ENCODE measurements around the gene LARGE2.

Gene LARGE2

DNA sequence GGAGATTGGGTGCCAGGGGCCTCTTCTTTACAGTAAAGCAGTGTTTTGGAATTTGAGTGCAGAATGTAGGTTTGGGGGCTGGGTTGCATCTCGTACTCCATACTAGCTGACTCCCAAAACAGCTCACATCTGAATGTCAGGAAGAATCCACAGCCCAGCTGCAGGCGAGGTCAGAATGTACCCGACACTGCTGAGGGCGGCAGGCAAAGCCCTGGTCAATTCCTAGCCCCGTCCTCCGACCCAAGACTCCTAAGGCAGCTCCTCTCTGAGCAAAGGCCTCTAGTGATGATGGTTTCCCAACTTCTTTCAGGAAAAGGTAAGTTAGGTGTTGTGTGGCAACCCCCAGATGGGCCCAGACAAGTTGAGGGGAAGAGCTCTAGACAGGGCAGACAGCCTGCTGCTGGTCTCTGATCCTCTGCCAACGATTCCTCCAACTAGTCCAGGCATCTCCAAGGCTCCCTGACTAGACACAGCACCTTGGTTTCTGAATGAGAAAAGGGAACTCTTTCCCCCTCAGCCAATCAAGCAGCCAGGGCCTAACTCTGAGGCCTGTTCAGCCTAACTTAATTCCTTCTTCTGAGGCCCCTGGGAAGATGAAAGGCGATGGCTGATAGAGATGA is 8.6 kb downstream of the LARGE2 start:
- no peak for DNase-seq

DNA sequence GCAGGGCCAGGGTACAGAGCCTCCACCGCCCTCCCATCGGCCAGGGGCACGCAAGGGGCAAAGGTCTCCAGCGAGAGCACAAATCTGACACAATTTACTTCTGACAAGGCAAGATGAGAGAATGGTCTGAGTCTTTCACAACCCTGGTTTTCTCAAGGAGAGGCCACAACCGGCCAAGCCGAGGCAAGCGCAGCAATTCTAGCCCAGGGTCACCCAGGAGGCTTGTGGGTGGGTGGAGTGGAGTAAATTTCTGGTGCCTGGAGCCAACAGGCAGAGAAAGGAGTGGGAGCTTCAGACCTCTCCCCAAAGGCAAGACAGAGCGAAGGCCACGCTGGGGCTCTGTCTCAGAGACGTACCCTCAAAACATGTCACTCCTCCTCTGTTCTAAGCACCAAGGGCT is 9.3 kb downstream of the LARGE2 start:
- DNase-seq: no peak

DNA sequence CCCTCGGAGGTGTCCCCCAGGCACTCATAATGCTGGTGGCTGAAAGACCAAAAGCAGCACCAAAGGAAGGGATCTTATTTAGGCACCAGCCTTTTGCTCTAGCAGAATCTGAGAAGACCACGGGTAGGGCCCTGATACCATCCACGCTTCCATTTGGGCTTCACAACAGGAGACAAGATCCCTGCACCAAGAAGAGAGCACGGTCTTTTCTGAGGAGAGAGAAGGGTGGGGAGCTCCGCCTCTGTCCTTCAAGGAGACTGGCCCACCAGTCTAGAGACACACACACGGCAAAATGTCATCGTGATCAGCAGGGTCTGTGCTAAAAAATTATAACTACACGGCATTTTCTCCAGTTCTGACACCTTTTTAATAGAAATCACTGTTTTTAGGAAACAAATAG is 9.8 kb downstream of the LARGE2 start:
- no peak for DNase-seq

DNA sequence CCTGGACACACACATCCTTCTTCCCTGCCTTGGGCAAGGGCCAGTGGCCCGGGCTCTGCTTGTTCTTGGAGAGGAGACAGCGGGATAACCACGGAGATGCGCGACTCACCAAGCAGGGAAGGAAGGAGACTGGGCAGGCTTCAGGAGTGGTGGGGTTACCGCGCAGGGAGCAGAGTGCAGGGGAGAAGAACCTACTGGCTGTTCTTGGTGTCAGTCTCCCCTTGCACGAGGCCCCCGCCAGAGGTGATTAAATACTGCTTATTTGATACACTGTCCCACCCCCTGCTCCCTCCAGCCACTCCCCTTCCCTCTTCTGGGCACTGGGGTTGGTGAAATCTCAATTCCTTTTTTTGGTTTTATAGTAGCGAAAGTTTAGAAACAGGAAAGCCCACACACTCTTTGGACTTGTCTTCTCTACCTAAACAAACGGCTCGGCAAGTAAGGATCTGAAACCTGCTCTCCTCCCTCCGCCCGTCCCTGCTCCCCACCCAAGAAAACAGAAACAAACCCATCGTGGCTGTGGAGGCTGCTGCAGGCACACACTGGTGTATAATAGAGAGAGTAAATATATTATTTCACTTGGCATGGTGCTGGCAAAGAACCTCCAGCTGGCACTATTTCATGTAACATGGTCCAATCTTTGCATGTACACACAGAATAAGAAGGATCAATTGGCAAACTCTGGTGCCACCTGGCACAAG is 10.8 kb downstream of the LARGE2 start:
- DNase-seq: peak in 1 of 2 experiments; percentile 44

DNA sequence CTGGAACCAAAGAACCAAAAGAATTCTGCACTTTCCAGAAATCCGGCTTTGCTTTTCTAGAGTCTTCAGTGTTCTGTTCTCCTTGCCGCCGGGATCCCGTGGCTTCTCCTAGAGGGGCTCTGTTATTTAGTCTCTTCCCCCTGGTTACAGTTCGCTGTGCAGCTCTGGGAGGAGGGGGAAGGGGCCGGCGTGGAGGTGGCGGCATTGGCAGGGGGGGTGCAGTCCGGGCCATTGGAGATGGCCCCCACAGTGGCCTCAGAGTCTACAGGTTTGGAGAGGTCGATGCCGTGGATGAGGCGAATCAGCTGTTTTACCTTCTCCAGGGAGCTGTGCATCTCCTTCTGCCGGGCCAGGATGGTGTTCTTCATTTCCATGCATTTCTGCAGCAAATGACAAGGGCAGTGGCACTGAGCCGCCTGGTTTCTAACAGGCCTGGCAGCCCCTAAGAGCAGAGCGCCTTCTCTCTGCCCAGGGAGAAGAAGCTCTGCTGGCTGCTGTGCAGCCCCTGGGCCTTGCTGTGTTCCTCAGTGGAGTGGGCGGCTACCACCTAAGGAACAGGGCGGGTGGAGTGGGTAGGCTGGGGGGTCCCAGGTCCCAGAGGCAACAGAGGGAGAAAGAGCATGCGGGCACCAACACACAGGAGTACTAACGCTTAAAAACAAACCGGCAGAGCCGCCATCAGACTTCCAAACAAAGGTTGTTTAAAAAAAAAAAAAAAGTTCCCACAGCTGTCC is 11.6 kb downstream of the LARGE2 start:
- DNase-seq: no peak

DNA sequence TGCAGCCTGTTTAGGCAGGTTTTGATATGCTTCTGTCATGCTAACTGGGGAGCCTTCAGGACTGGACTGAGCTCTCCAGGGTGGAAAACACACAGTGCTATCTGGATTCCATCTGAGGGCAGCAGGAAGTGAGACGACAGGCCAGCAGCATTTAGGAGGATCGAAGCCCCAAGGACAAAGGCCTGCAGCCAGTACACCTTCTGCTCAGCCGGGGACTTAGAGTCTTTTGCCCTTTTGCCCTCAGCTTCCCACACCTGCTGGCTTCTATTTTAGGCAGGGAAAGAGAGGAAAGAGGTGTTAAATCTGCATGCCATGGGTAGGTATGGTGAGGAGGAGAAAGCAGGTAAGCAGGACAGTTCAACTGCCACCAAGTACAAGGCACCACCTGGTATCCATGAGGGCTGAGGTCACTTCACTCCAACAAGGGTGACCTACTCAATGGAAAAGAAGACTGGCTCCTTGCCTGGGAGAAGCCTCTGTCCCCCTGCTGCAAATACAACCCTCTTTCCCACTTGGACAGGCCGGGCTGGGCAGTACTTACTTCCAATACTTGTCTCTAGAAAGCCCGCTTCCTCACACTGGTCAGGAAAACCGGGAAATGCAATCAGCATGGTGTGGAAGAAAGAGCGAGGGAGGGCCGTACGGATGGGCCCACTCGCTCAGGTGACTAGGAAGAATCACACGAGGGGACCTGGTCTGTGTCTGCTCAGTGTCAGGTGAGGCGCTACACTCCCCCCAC is 12.3 kb downstream of the LARGE2 start:
- DNase-seq: no peak

DNA sequence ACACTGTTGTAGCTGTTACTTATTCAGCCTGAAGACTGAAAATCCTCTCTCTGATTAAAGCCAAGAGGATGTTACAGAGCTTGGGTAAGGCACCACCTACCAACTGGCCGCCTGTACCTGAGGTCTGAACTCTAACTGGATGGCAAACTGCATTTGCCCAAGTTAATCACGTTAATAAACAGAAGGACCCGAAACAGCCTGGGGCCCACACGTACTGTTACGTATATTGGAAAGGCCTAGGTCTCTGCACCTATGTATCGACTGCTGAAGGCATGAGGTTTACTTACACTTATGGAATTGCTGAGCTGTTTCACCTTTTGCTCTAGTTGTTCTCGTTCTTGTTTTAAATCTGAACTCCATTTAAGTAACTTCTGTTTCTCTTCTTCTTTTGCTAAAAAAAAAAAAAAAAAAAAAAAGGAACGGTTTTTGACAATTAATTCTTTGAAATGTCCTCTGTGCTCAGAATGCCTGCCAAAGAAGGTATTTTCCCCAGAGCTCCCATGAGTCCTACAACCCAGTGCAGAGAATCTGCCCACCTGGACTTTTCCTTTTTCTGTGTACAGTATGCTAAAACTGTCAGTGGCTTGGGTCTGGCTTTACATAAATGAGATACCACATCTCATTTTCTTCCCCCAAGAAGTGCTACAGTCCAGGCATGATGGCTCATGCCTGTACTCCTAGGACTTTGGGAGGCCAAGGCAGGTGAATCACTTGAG is 13.1 kb downstream of the LARGE2 start:
- no peak for DNase-seq

DNA sequence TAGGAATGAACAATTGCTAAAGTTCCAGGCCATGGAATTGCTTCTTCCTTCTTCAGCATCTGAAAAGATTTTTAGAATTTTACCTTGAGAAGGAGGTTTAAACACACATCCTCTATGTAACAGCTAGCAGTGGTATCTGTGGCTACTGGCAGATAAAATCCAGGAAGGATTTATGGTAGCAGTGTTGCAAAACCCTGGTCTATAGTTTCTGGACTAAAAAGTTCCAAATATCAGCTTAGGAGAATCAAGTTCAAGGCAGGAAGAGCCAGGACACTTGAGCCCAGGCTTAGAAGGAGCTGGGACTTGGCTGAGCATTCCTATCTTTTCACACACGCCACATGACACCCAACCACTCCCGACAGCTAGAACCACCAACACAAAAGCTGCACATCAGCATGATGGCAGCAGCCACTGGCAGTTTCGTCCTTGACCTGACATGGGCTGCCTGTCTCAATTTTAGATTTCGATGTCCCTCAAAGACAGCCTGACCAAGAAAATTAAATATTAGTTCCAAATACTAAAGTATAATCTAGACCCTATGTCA is 14.1 kb downstream of the LARGE2 start:
- no peak for DNase-seq

DNA sequence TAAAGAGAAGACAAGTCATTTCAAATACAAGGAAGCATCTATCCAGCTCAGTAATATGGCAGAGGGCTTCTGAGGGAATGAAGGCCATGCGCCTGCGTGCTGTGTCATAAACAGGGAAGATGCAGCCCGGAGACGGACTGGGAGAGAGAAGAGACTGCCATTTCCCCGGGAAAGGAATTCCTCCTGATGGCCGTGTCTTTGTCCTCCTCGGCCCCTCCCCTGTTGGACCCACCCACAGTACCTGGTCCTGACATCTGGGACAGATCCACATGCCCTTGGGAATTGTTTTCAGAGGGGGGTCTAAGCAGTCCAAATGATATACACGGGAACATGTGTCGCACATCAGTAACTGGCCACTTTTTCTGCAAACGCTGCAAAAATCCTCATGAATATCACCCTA is 15.5 kb downstream of the LARGE2 start:
- no peak for DNase-seq

DNA sequence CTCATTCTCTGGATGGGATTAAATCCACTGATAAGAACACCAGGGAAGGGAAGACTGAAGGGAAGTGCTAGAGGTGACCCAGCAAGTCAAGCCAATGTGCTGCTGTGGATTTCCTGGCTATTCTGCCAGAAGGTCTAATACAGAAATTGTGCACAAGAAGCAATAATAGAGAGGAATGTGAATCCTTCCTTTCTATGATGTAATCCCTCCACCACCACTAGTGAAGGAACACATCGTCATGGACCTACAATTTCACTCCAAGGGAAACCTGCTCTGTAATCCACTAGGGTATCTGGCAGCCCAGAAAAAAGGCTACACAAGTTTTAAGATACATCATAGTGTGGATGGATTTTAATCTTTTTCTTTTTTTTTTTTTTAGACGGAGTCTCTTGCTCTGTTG is 17.4 kb downstream of the LARGE2 start:
- DNase-seq: no peak

DNA sequence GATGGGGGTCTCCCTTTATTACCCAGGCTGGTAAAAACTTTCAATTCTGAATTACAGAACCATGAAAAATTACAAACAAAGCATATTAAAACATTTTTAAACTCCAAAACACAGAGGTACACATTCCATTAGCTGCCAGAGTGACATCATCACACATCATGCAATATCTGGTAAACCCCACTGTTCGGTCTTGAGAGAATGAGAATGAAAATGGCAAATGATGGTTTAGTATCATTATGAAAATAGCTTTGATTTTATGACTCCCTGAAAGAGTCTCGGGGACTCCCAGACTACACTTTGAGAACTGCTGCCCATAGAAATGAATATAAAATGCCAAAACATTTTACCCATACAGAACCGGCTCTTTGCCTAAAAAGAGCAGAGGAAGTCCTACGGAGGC is 18.8 kb downstream of the LARGE2 start:
- no peak for DNase-seq

DNA sequence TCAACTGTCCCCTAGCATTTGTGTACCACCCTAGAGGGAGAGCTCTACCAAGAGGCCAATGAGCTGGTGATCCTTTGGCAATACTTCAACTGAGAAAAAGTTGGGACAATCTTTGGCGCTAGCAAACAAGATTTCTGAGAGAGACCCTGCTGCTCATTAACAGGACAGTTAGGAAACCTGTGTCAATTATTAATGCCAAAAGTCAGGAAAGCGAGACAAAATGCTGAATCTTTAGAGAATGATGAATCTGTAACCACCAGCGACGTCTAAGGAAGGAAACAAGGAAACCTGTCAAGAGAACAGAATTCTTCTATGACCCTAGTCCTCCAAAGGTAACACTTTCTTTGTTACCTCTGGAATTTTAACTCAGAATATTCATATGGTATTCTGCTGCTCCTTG is 19.9 kb downstream of the LARGE2 start:
- no peak for DNase-seq

DNA sequence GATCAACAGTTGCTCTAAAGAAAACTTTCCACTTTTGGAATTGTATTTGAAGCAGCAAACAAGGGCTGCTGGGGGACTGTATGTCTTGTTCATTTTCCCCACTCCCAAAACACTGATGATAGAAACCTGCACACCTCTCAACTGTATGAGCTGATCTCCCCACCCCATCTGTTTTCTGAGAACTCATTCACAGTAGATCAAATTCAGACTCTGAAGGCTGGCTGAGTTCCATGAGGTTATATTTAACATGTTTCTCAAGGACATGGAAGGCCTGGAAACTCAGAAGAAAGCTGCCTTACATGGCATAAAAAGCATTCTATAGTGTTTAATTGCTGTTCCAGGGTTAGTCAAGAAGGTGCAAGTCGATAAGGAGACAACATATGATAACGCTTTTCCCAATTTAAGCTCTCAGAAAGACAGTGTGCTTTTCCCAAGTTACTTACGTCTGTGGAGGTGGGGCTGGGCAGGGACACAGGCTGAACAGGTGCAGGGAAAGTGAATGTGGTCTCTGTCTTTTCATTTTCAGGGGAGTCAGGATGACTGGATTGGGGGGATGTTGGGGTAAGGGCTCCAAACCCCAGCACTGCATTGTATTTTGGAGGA is 23.0 kb downstream of the LARGE2 start:
- DNase-seq: no peak

DNA sequence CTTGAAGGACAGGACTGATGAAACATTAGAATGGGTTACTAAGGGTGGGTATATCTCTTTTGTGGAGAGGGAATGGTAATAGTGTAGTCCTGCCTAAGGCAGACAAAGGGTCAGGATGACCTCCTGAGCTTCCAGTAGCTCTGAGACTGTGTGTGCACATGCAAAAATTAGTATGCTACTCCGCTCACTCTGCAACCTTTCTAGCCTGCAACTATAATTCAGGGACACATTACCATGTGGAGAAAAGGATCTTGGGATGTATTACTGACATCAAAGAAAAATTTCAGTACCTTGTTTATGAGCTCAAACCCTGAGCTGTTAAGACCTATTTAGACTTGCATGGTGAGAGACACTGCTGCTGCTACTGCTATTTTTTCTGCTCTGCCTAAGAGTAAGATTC is 25.4 kb downstream of the LARGE2 start:
- DNase-seq: no peak

DNA sequence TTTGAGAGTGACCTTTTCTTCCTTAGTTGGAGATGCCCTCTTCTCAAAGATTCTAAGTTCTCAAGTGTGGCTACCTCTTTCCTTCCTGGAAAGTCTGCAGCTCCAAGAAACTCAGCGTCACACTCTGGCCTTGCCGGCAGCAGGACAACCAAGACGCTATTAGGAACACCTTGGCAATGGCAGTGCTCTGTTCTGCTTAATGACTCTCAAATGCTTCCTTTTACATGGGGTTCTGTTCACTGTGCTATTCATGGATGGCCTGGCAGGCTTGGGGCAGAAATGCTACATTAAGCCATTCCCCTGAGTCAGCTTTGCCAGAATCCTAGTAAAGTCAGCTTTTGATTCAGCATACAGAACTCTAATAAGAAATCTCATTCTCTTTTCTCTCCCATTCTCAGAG is 25.9 kb downstream of the LARGE2 start:
- DNase-seq: no peak

DNA sequence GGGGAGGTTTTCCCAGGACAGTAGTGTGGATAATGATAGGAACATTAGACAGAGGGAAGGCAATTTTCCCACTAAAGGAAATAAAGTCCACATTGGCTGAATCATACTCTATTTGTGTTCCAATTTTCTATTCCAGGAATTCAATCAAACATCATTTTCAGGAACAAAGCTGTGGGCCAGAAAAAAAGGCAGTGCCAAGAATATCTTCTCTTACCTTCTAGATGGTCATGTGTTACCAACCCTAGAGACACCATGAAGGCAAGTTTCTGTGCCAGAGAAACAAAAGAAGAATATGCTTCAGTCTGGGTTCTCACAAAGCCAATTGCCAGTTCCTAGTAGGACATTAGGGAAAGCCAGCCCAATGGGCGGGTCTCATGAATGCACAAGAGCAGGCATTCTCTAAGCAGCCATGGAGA is 27.5 kb downstream of the LARGE2 start:
- no peak for DNase-seq

DNA sequence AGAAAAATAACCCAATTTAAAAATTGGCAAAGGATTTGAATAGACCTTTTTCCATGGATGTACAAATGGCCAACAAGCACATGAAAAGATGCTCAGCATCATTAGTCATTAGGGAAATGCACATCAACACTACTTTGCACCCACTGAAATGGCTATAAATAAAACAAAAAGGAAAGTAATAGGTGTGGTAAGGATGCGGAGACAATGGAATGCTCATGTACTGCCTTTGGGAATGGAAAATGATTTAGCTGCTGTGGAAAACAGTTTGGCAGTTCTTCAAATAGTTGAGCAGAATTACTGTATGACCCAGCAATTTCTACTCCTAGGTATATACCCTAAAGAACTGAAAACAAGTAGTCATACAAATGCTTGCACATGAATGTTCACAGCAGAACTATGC is 37.4 kb downstream of the LARGE2 start:
- DNase-seq: no peak

DNA sequence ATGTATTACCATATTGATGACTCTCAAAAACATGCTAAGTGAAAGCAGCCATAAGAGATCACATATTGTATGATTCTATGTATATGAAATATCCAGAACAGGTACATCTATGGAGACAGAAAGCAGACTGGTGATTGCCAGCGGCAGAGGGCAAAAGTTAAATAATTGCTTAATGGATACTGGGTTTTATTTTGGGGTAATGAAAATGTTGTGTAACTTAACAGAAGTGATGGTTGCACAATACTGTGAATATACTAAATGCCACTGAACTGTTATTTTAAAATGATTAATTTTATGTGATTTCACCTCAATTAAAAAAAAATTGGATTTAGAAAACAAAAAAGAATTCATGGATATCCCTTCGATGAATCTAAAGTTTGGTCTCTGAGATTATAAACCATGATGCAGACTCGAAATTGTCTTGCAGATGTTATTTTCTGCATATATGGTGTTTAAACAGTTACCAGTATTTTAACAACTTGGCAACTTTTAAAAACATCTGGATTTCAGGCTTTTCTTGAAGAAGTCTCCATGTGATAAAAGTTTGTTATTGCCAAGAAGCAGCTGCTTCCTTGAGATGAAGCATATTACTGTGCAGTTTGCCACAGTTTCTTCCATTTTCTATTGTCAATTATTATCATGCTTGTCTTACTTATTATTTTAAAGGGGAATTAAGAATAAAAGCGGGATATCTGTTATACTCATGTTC is 38.1 kb downstream of the LARGE2 start:
- DNase-seq: no peak

DNA sequence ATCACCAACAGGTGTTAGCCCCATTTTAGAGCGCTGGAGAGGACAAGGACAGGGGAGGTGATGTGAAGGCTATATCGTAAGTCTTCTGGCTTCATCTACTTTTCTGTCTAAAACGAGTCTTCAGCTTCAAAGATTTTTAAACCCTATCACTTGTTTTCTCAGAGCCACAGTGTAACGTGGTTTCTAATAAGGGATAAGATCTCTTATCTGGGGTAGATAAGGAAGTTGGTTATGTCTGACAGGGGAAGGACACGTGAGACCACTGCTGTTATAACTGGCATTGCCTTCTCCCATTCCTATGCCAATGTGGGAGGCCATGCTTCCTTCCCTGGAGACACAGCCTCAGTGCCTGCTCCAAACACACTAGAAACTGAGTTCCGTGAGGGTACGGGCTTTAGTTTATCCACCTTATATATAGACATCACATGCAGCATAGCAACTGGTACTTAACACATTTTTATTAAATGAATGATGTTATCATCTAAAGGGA is 39.3 kb downstream of the LARGE2 start:
- no peak for DNase-seq

DNA sequence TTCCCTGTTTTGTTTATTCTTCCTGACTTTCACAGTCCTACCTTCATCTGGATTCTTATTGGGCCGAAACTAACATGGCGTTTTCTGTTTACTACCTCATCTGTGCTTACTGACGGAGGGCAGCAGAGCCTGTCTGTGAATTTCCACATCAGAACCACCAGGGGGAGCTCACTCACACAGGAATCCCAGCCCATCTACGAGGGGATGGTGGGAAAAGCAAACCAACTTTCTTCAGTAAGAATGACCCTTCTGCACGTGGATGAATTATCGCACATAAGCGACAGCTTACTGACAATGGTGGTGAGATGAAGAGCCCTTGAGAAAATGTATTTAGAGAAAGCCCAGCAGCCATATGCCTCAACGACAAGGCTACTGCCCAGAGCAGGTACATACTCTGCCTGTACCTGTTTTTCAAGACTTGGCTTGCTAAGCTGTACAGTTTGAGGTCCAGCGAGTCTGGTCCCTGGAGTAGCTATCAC is 42.5 kb downstream of the LARGE2 start:
- peak; percentile 59 to 86 for DNase-seq

DNA sequence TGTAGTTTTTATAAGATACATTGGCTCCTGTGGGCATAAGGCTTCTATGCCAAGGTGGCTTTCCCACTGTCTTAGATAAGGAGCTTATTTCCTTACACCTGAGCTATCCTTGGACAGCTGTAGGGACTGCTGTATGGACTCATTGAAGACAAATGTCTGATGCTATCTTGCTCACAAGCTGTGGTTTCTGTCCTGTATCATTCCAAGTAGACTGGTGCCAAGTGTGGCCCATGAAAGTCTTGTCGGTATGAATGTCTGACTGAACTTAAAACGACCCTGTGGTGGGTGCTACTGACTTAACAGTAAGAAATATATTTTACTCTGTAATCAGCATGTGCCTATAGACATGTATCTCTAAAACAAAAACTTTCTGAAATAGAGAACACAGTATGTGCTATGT is 45.0 kb downstream of the LARGE2 start:
- DNase-seq: no peak
